Activated CD4-positive, alpha-beta memory T cell treated with anti-CD3 and anti-CD28 coated beads, Interleukin-2, amount 10 ng/mL, durations not matched to agents 7 days and 5 days (primary cell): ENCODE measurements around the gene FAM184B. TPM values are rescaled to one million over a fixed set of nuclear protein-coding genes. Genes with fewer than 3 reads are reported as not detected.

ENCODE experiments used
- CTCF ChIA-PET: fragments of 350-600 bp; sonication (Branson Sonifier 250); formaldehyde crosslinking; loops from one replicate; lab custom pipeline; 2021; ENCODE audit warnings: antibody characterized with exemption, inconsistent platforms; lab: Charles Lee
- POLR2A ChIA-PET: fragments of 350-600 bp; sonication (Branson Sonifier 250); formaldehyde crosslinking; loops from one replicate; lab custom pipeline; 2021; ENCODE audit warnings: antibody characterized with exemption; lab: Charles Lee
- DNase-seq: peaks from one replicate; pipeline ENCODE4 v3.0.0-alpha.2; 2020
- H3K27ac Mint-ChIP-seq: one replicate; pipeline ENCODE4 v1.8.0; 2021; ENCODE audit warnings: mild to moderate bottlenecking, mixed read lengths
- H3K27me3 Mint-ChIP-seq: one replicate; pipeline ENCODE4 v1.8.0; 2021; ENCODE audit warnings: mixed read lengths
- H3K36me3 Mint-ChIP-seq: one replicate; pipeline ENCODE4 v1.8.0; 2021; ENCODE audit warnings: low read depth, mixed read lengths
- H3K4me1 Mint-ChIP-seq: one replicate; pipeline ENCODE4 v1.8.0; 2021; ENCODE audit warnings: mixed read lengths
- H3K4me3 Mint-ChIP-seq: one replicate; pipeline ENCODE4 v1.8.0; 2021; ENCODE audit warnings: mild to moderate bottlenecking, mixed read lengths
- H3K9me3 Mint-ChIP-seq: one replicate; pipeline ENCODE4 v1.8.0; 2021; ENCODE audit warnings: mixed read lengths
- total RNA-seq, 2 experiments: library from RNA; stranded (reverse); gene quantifications; one replicate each; pipeline ENCODE4 v1.2.3, GENCODE V29; 2021

Gene FAM184B
- total RNA-seq, 2 experiments from 2014 or later, result not detected

DNA sequence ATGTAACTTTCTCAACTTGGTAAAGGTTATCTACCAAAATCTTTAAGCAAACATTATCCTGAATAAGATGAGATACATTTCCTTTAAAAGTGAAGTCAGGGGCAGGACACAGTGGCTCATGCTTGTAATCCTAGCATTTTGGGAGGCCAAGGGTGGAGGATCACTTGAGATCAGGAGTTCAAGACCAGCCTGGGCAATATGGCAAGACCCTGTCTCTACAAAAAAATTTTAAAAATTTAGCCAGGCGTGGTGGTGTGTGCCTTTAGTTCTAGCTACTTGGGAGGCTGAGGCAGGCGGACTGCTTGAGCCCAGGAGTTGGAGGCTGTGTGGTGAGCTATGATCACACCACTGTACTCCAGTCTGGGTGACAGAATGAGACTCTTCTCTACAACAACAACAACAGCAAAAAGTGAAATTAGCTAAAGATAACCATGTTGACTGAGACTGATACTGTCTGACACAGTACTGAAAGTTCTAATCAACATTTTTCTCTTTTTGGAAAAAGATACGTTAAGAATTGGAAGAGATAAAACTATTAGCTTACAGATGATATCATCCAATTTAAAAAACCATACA lies 24.2 kb upstream of the FAM184B start:
- Mint-ChIP-seq H3K9me3 (no peaks in the 10 kb centered on the region), H3K4me3 (no peak overlapping the region), H3K4me1 (peaks cover 40% of the 10 kb centered on the region), H3K36me3 (peaks cover 65% of the 10 kb centered on the region), H3K27ac (no peak overlapping the region), H3K27me3 (no peaks in the 10 kb centered on the region)
- POLR2A ChIA-PET, result interaction anchor here (0.8 to 1.5 kb wide), 3 partner anchors 9 to 256 kb away, joined by 3 to 4 read pairs (median 4); partner anchors contain the start of gene MED28
- DNase-seq, result no peak
- CTCF ChIA-PET, result interaction anchor here (1.1 to 4.9 kb wide), 4 partner anchors 11 to 257 kb away, joined by 3 to 31 read pairs (median 8); partner anchors contain the start of gene MED28

DNA sequence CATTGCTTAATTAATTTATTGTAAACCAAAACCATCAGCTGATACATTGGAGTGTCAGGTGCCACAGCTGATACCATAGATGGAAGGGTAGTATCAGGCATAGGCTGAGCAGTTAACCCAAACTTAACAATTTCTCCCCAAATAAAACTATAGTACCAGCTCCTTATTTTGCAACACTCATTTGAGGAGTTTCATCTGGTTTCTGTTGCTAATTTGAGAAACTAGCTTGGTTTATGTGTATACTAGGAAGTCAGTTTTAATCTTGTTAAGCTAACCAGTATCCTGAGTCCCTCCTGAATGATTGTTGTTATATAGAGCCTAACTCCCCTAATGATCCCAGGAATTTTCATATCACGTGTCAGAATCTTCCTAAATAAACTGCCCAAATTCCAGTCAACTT lies 16.4 kb upstream of the FAM184B start:
- no peak for DNase-seq
- Mint-ChIP-seq H3K36me3 (peaks cover 34% of the 10 kb centered on the region), H3K4me1 (peaks cover 11% of the 10 kb centered on the region)

DNA sequence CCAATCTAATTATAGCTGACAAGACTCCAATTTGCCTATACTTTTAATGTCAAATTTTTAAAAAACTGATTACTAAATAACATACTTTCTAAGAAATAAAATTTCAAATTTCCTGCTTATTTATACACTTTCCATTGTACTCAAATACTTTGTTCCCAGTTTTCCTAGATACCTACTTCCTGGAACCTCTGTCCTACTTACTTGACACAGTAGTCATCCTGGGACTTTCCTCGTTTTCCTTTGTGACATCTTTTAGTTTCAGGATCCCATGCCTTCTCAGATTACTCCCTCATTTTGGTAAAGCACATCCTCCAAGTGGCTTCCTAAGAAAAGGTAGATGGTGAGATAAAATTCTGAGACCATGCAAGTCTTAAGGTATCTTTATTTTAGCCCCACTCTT lies 13.3 kb upstream of the FAM184B start:
- peaks cover 2% of the 10 kb centered on the region for H3K9me3 Mint-ChIP-seq
- no peak overlapping the region for H3K27ac Mint-ChIP-seq
- H3K27me3 Mint-ChIP-seq, result no peaks in the 10 kb centered on the region
- POLR2A ChIA-PET, result interaction anchor here (1.1 kb wide), 1 partner anchor 15 kb away, joined by 3 read pairs; no protein-coding TSS in a partner anchor
- no peak overlapping the region for H3K4me3 Mint-ChIP-seq
- H3K36me3 Mint-ChIP-seq, result peaks cover 35% of the 10 kb centered on the region
- CTCF ChIA-PET, result interaction anchor here (1.0 to 1.5 kb wide), 2 partner anchors 10 to 23 kb away, joined by 3 read pairs; no protein-coding TSS in a partner anchor
- DNase-seq, result no peak
- peaks cover 8% of the 10 kb centered on the region for H3K4me1 Mint-ChIP-seq

More for the DNA sequence above, 16.4 kb upstream of the FAM184B start:
- ChIA-PET POLR2A (interaction anchor here (1.0 to 2.9 kb wide), 4 partner anchors 8 to 15 kb away, joined by 3 to 22 read pairs (median 4); partner anchors contain the start of genes DCAF16 and NCAPG), CTCF (interaction anchor here (2.5 to 4.2 kb wide), 2 partner anchors 11 to 249 kb away, joined by 9 to 25 read pairs; partner anchors contain the start of genes DCAF16 and NCAPG)
- Mint-ChIP-seq H3K9me3 (no peaks in the 10 kb centered on the region), H3K4me3 (no peak overlapping the region), H3K27ac (peak overlapping the region; percentile 35), H3K27me3 (no peaks in the 10 kb centered on the region)

DNA sequence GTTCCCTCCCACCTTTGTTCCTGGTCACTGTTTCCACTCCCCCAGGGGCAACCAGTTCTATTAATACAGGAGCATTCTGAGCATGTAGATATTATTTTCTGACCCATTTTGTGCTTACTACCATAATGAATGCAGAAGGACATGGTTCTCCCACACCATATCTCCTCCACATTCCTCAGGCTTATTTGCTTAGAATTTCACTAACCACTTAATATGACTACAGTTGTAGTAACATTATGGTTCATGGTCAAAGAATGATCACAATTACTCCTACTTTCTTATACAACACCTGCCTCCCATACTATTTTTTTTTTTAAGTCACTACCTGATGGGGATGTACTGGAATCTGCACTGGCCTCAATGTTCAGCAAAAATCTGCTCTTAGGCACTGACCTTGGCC lies 7.5 kb upstream of the FAM184B start:
- peaks cover 27% of the 10 kb centered on the region for H3K36me3 Mint-ChIP-seq
- peaks cover 2% of the 10 kb centered on the region for H3K9me3 Mint-ChIP-seq
- H3K27me3 Mint-ChIP-seq, result no peaks in the 10 kb centered on the region
- no peak for DNase-seq
- H3K27ac Mint-ChIP-seq, result no peak overlapping the region
- ChIA-PET CTCF (no interaction called here), POLR2A (interaction anchor here (1.0 kb wide), 1 partner anchor 9 kb away, joined by 3 read pairs; no protein-coding TSS in a partner anchor)
- H3K4me3 Mint-ChIP-seq, result no peak overlapping the region
- H3K4me1 Mint-ChIP-seq, result peaks cover 6% of the 10 kb centered on the region

DNA sequence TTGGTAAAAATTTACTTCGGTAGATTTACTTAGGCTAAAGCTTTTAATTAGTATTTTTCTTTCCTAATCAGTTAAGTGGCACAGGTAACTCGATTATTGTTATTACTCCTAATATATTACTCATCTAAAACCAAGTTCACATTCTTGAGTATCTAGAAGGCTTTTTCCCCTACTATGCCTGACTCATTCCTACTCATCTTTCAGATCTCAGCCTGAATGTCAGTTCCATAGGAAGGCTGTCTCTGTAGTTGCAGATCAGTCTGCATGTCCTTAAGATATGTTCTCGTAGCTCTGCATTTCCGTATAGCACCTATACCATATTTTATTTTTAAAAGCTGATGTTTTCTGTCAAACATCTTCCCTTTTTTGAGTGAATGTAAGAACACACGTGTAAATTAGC lies 5.9 kb upstream of the FAM184B start:
- peaks cover 2% of the 10 kb centered on the region for H3K9me3 Mint-ChIP-seq
- H3K27ac Mint-ChIP-seq, result no peak overlapping the region
- H3K27me3 Mint-ChIP-seq, result peaks cover 2% of the 10 kb centered on the region
- H3K4me3 Mint-ChIP-seq, result no peak overlapping the region
- H3K36me3 Mint-ChIP-seq, result peaks cover 16% of the 10 kb centered on the region
- CTCF ChIA-PET, result interaction anchor here (0.9 kb wide), 1 partner anchor 240 kb away, joined by 4 read pairs; no protein-coding TSS in a partner anchor
- no peak for DNase-seq
- POLR2A ChIA-PET, result no interaction called here
- peaks cover 6% of the 10 kb centered on the region for H3K4me1 Mint-ChIP-seq

GRCh38 chr4:17786567-17786966 lies 5.1 kb upstream of the FAM184B start:
- ChIA-PET CTCF (no interaction called here), POLR2A (no interaction called here)
- no peak overlapping the region for H3K4me3 Mint-ChIP-seq

GRCh38 chr4:17785858-17786257 lies 4.4 kb upstream of the FAM184B start:
- H3K4me1 Mint-ChIP-seq, result peaks cover 14% of the 10 kb centered on the region
- POLR2A ChIA-PET, result no interaction called here
- H3K36me3 Mint-ChIP-seq, result peaks cover 4% of the 10 kb centered on the region
- no peak for DNase-seq
- H3K27ac Mint-ChIP-seq, result no peak overlapping the region
- CTCF ChIA-PET, result no interaction called here
- H3K9me3 Mint-ChIP-seq, result no peaks in the 10 kb centered on the region
- peaks cover 14% of the 10 kb centered on the region for H3K27me3 Mint-ChIP-seq
- no peak overlapping the region for H3K4me3 Mint-ChIP-seq

More at GRCh38 chr4:17786567-17786966, 5.1 kb upstream of the FAM184B start:
- no peak for DNase-seq
- peaks cover 13% of the 10 kb centered on the region for H3K4me1 Mint-ChIP-seq
- no peaks in the 10 kb centered on the region for H3K9me3 Mint-ChIP-seq
- H3K27ac Mint-ChIP-seq, result no peak overlapping the region
- peaks cover 10% of the 10 kb centered on the region for H3K27me3 Mint-ChIP-seq
- H3K36me3 Mint-ChIP-seq, result peaks cover 10% of the 10 kb centered on the region

DNA sequence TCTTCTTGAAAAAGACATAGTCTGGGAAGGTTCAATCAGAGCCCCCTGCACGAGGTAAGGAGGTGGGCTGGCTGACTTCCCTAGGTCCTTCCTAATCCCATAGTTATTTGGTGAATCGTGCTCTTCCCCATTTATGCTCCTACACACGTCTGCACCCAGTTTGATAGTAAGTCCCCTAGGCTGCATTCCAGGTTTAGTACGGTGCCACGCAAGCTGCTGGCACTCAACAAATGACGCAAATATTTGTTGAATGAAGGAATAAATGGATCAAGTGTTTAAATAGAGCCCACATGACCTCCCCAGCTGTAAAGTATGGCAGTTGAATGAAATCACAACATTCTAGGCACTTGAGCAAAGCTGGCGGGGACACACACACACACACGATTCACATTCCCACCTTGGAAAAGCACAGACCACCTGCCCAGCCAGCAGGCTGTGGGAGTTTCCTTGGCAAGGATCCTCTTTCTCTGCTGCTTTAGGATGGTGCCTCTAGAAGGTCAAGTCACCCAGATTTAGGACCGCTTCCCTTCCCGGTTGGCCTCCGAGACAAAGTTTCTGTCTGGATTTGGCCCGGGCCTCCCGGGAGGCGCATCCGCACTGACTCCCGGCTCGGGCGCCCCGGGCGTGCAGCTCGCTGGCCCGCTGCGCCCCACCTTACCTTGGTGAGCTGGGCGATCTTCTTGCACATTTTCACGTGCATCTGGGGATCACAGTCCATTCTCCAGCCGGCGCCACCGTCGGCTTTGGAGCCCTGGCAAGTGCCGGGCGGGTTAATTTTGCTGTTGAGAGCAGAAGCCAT lies 721 bp downstream of the FAM184B start:
- Mint-ChIP-seq H3K4me1 (peaks cover 8% of the 10 kb centered on the region), H3K4me3 (no peak overlapping the region), H3K27ac (no peak overlapping the region), H3K36me3 (no peaks in the 10 kb centered on the region), H3K9me3 (no peaks in the 10 kb centered on the region), H3K27me3 (peaks cover 40% of the 10 kb centered on the region)
- no peak for DNase-seq
- POLR2A ChIA-PET, result no interaction called here
- CTCF ChIA-PET, result no interaction called here

DNA sequence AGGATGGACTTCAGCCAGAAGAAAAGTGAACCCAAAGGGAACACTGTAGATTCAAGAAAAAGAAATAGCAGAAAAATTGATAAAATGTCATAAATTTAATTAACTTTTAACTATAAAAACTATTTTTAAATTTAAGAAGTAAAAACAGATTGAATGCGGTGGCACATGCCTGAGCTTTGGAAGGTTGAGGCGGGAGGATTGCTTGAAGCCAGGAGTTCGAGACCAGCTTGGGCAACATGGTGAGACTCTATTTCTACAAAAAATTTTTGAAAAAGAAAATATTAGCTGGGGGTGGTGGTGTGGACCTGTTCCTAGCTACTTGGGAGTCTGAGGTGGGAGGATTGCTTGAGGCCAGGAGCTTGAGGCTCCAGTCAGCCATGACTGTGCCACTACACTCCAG lies 3.0 kb downstream of the FAM184B start:
- no peak for DNase-seq
- Mint-ChIP-seq H3K4me1 (peaks cover 8% of the 10 kb centered on the region), H3K27me3 (peaks cover 40% of the 10 kb centered on the region), H3K27ac (no peak overlapping the region), H3K9me3 (no peaks in the 10 kb centered on the region), H3K36me3 (no peaks in the 10 kb centered on the region), H3K4me3 (no peak overlapping the region)
- POLR2A ChIA-PET, result no interaction called here
- CTCF ChIA-PET, result no interaction called here

- H3K27ac Mint-ChIP-seq, result no peak overlapping the region
- H3K9me3 Mint-ChIP-seq, result no peaks in the 10 kb centered on the region
- no peaks in the 10 kb centered on the region for H3K36me3 Mint-ChIP-seq
- CTCF ChIA-PET, result no interaction called here
- POLR2A ChIA-PET, result no interaction called here
- DNase-seq, result no peak
- H3K27me3 Mint-ChIP-seq, result peaks cover 6% of the 10 kb centered on the region
- H3K4me3 Mint-ChIP-seq, result no peak overlapping the region
- H3K4me1 Mint-ChIP-seq, result no peaks in the 10 kb centered on the region
Measured at GRCh38 chr4:17773135-17773698, 8.2 kb downstream of the FAM184B start.

DNA sequence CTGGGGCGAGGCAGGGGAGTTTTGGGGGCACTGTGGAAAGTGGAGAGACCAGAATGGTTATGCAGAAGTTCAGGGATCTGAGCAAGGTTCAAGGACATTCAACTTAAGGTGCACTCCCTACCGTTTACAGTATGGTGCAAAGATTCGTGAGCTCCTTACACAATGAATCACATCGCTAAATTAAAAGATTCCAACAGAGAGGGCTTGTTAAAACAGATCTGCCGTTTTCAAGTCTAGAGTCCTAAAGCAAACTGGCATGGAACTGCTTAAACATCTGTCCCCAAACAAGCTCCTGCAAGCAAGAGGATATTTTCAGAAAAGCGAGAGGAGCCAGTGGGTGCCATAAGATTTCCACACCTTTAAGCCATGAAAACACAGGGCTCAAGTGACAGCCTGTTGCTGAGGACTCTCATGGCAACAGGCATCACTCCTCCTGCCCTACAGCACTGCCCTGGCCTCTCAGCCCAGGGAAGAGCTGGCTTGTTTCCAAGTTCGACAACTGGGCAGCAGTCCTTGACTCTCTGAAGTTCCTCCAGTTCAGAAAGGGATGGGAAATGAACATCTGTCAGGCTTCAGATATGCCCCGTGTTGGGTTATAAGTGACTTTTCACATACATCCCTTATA lies 10.0 kb downstream of the FAM184B start:
- ChIA-PET CTCF (interaction anchor here (0.6 kb wide), 1 partner anchor 193 kb away, joined by 3 read pairs; no protein-coding TSS in a partner anchor), POLR2A (no interaction called here)
- no peaks in the 10 kb centered on the region for H3K4me1 Mint-ChIP-seq
- peaks cover under 1% of the 10 kb centered on the region for H3K9me3 Mint-ChIP-seq
- no peaks in the 10 kb centered on the region for H3K36me3 Mint-ChIP-seq
- H3K27me3 Mint-ChIP-seq, result no peaks in the 10 kb centered on the region
- H3K27ac Mint-ChIP-seq, result no peak overlapping the region
- no peak overlapping the region for H3K4me3 Mint-ChIP-seq
- no peak for DNase-seq

- POLR2A ChIA-PET, result no interaction called here
- CTCF ChIA-PET, result interaction anchor here (0.6 kb wide), 1 partner anchor 194 kb away, joined by 3 read pairs; no protein-coding TSS in a partner anchor
Measured at GRCh38 chr4:17770845-17771244, 10.6 kb downstream of the FAM184B start.

More at GRCh38 chr4:17770845-17771244, 10.6 kb downstream of the FAM184B start:
- Mint-ChIP-seq H3K27ac (no peak overlapping the region), H3K4me3 (no peak overlapping the region), H3K9me3 (peaks cover 6% of the 10 kb centered on the region), H3K27me3 (no peaks in the 10 kb centered on the region), H3K36me3 (no peaks in the 10 kb centered on the region), H3K4me1 (peaks cover under 1% of the 10 kb centered on the region)
- no peak for DNase-seq
